Keratinocyte (primary cell): Measurements from ENCODE around the gene TMEM200A. TPM values are rescaled to one million over a fixed set of nuclear protein-coding genes. Genes with fewer than 3 reads are reported as not detected.

ENCODE experiments used
- DNase-seq: peaks from one replicate; pipeline ENCODE4 v3.0.0-alpha.2; 2011; ENCODE audit warnings: low read depth, missing footprints, low spot score
- FAIRE-seq: peaks from 2 replicates; lab custom pipeline; 2011; peaks lifted over from hg19 to GRCh38; lab: Jason Lieb, UNC
- H2AFZ ChIP-seq: 2 replicates; pipeline ENCODE4 v1.6.0; 2012; ENCODE audit warnings: low read length, control low read depth, inconsistent platforms; ENCODE audit not compliant: control insufficient read depth
- H3K27ac ChIP-seq: 2 replicates; pipeline ENCODE4 v1.5.1; 2011; ENCODE audit warnings: low read length; ENCODE audit not compliant: control insufficient read depth, insufficient read depth
- H3K27me3 ChIP-seq: 3 replicates; pipeline ENCODE4 v1.6.0; 2011; ENCODE audit warnings: low read length; ENCODE audit not compliant: control insufficient read depth, insufficient read depth; ENCODE audit errors: extremely low read depth
- H3K36me3 ChIP-seq, 2 experiments: 2 replicates in 1 of 2; 3 replicates in 1 of 2; pipeline ENCODE4 v1.5.1; 2011; ENCODE audit warnings: low read length in 2 of 2, mild to moderate bottlenecking in 1 of 2; ENCODE audit not compliant: control insufficient read depth in 2 of 2, insufficient read depth in 2 of 2; ENCODE audit errors: extremely low read depth in 1 of 2
- H3K4me1 ChIP-seq: 3 replicates; pipeline ENCODE4 v1.5.1; 2011; ENCODE audit warnings: low read length; ENCODE audit not compliant: control insufficient read depth, insufficient read depth; ENCODE audit errors: extremely low read depth
- H3K4me2 ChIP-seq: 3 replicates; pipeline ENCODE4 v1.6.0; 2011; ENCODE audit warnings: low read depth, low read length; ENCODE audit not compliant: control insufficient read depth, insufficient read depth; ENCODE audit errors: extremely low read depth
- H3K4me3 ChIP-seq, 3 experiments: fragments of 200-600 bp in 1 of 3; sonication (generic) in 1 of 3; 2 replicates in 2 of 3; 3 replicates in 1 of 3; pipeline ENCODE4 v1.5.1; 2011 to 2016; ENCODE audit warnings: low read length in 3 of 3, mild to moderate bottlenecking in 3 of 3, control low read depth in 2 of 3, inconsistent platforms in 1 of 3, low read depth in 1 of 3, mixed read lengths in 1 of 3, mixed run types in 1 of 3, moderate library complexity in 1 of 3; ENCODE audit not compliant: control insufficient read depth in 2 of 3, insufficient read depth in 2 of 3; ENCODE audit errors: extremely low read depth in 1 of 3
- H3K79me2 ChIP-seq: 2 replicates; pipeline ENCODE4 v1.6.0; 2012; ENCODE audit warnings: low read length; ENCODE audit not compliant: control insufficient read depth, insufficient read depth
- H3K9ac ChIP-seq: 3 replicates; pipeline ENCODE4 v1.6.0; 2011; ENCODE audit warnings: low read length; ENCODE audit not compliant: control insufficient read depth, insufficient read depth; ENCODE audit errors: extremely low read depth
- H3K9me1 ChIP-seq: 3 replicates; pipeline ENCODE4 v1.6.0; 2011; ENCODE audit warnings: low read length; ENCODE audit not compliant: control insufficient read depth, insufficient read depth; ENCODE audit errors: extremely low read depth
- H3K9me3 ChIP-seq: 2 replicates; pipeline ENCODE4 v1.5.1; 2012; ENCODE audit warnings: low read depth, low read length; ENCODE audit not compliant: control insufficient read depth
- H4K20me1 ChIP-seq: 3 replicates; pipeline ENCODE4 v1.6.0; 2011; ENCODE audit warnings: low read length; ENCODE audit not compliant: control insufficient read depth, insufficient read depth; ENCODE audit errors: extremely low read depth
- EZH2 ChIP-seq: IDR thresholded peaks from one replicate; pipeline ENCODE4 v1.6.1; 2012; ENCODE audit warnings: inconsistent platforms, mild to moderate bottlenecking, low read length, moderate library complexity
- dilution Hi-C: fragments of 300-500 bp; cut with MboI; formaldehyde crosslinking; loops from one replicate; pipeline ENCODE4 v1.7.0; 2020; ENCODE audit warnings: low sequenced_read_pairs; ENCODE audit not compliant: extremely low pct_ligation_motif_present
- polyA plus RNA-seq, 5 experiments: library from polyadenylated mRNA; depleted of rRNA in 3 of 5; stranded (reverse) in 3 of 5; stranded (forward) in 1 of 5; unstranded in 1 of 5; fragments of >200 nt; gene quantifications; 1 replicate in 1 of 5; 2 replicates in 3 of 5; 3 replicates in 1 of 5; pipeline versions ENCODE4 v1.2.1 to v1.2.3, GENCODE V29; 2011 to 2012; ENCODE audit warnings: missing spikeins in 2 of 5, low read depth in 1 of 5, low replicate concordance in 1 of 5
- TF ChIP-seq, protein P1 (sequence below), 3 experiments: IDR thresholded peaks in 1 of 3; conservative IDR thresholded peaks in 1 of 3; optimal IDR thresholded peaks in 1 of 3; 2 replicates in 2 of 3; 3 replicates in 1 of 3; pipeline versions ENCODE3 to v1.5.1; 2011; ENCODE audit warnings: low read length in 3 of 3, mild to moderate bottlenecking in 3 of 3, moderate library complexity in 2 of 3, control low read depth in 1 of 3, inconsistent platforms in 1 of 3; ENCODE audit not compliant: insufficient read depth in 2 of 3; ENCODE audit errors: extremely low read depth in 1 of 3

TMEM200A gene
- polyA plus RNA-seq, 1 donor (not counting 4 experiments of a cell fraction or from before 2014, with no cell fraction given): 80.4 TPM

DNA sequence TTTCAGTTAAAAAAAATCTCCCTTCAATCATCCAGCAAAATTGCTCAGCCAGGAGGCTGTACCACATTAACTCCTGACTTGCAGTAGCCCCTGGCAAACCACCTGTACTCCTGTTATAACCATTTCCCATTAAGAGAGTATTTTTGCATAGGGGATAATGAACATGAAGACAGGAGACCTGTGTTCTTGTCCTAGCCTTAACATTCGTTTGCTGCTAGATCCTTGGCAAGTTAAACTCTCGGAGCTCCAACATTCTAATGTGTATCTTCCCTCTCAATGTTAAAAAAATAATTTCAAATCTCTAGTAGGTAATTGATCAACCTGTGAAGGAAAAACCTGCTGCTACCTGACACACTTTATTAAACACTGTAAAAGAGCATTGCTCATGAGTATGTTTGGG, 8.4 kb upstream of the TMEM200A start:
- Histone ChIP-seq H3K4me1 (no peaks in the 10 kb centered on the region), H3K9me1 (no peaks in the 10 kb centered on the region), H2AFZ (no peak overlapping the region), H4K20me1 (no peaks in the 10 kb centered on the region), H3K36me3 (no peaks in the 10 kb centered on the region), H3K27me3 (no peaks in the 10 kb centered on the region), H3K79me2 (peaks cover 34% of the 10 kb centered on the region), H3K9me3 (no peaks in the 10 kb centered on the region), H3K9ac (no peak overlapping the region), H3K4me3 (no peak overlapping the region), H3K4me2 (no peak overlapping the region), H3K27ac (no peak overlapping the region)
- FAIRE-seq (no peak), DNase-seq (no peak)
- TF ChIP-seq, protein P1, sequence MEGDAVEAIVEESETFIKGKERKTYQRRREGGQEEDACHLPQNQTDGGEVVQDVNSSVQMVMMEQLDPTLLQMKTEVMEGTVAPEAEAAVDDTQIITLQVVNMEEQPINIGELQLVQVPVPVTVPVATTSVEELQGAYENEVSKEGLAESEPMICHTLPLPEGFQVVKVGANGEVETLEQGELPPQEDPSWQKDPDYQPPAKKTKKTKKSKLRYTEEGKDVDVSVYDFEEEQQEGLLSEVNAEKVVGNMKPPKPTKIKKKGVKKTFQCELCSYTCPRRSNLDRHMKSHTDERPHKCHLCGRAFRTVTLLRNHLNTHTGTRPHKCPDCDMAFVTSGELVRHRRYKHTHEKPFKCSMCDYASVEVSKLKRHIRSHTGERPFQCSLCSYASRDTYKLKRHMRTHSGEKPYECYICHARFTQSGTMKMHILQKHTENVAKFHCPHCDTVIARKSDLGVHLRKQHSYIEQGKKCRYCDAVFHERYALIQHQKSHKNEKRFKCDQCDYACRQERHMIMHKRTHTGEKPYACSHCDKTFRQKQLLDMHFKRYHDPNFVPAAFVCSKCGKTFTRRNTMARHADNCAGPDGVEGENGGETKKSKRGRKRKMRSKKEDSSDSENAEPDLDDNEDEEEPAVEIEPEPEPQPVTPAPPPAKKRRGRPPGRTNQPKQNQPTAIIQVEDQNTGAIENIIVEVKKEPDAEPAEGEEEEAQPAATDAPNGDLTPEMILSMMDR (optimal IDR thresholded peaks at IDR 0.05 in 1 of 3, IDR thresholded peaks at IDR 0.05 in 1 of 3, conservative IDR thresholded peaks at IDR 0.05 in 1 of 3; ENCODE audit: extremely low read depth in 1 of 3, insufficient read depth in 2 of 3, low read length in 3 of 3): no peak
- TF ChIP-seq EZH2: no peak
- dilution Hi-C loops: no loop called here

DNA sequence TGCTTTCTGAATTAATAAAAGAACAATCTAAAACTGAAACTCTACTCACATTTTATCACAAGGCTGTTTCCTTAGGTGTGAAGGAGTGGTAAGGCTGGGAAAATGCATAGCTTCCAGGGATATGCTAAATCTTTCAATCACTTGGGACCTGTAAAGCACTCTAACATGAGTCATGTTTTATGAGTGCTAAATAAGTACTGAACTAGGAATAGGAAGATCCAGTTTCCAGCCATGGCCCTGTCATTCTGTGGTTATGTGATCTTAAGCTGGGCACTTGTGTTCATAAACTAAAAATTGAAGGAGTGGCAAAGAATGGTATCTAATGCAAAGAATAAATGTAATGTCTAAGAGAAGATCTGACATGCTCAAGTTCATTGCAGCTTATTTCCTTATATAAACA, 6.1 kb upstream of the TMEM200A start:
- Histone ChIP-seq H3K4me2 (no peak overlapping the region), H3K9me1 (no peaks in the 10 kb centered on the region), H3K36me3 (no peaks in the 10 kb centered on the region), H4K20me1 (no peaks in the 10 kb centered on the region), H3K4me3 (no peak overlapping the region), H3K79me2 (peaks cover 39% of the 10 kb centered on the region), H2AFZ (no peak overlapping the region), H3K27ac (no peak overlapping the region), H3K9ac (no peak overlapping the region), H3K9me3 (no peaks in the 10 kb centered on the region), H3K27me3 (no peaks in the 10 kb centered on the region), H3K4me1 (no peaks in the 10 kb centered on the region)
- dilution Hi-C loops: no loop called here
- no peak for TF ChIP-seq EZH2
- TF ChIP-seq, protein P1 (optimal IDR thresholded peaks at IDR 0.05 in 1 of 3, IDR thresholded peaks at IDR 0.05 in 1 of 3, conservative IDR thresholded peaks at IDR 0.05 in 1 of 3; ENCODE audit: extremely low read depth in 1 of 3, insufficient read depth in 2 of 3, low read length in 3 of 3): no peak
- FAIRE-seq (no peak), DNase-seq (no peak)
